ENCODE measurements around the gene CORO2B. TPM values are rescaled to one million over a fixed set of nuclear protein-coding genes. Genes with fewer than 3 reads are reported as not detected.

CORO2B gene
- polyA plus RNA-seq, 1 donor from 2014 or later, result 15.1 TPM

- no peak overlapping the region for H3K4me3 ChIP-seq (ENCODE audit: low read length)
- peaks cover 31% of the 10 kb centered on the region for H3K79me2 ChIP-seq (replicated peaks; ENCODE audit: insufficient read depth, low read length)
- H2AFZ ChIP-seq (ENCODE audit: low read depth, low read length), result no peak overlapping the region
- no peak overlapping the region for H3K9ac ChIP-seq (ENCODE audit: low read length)
- H3F3A ChIP-seq (ENCODE audit: insufficient read depth, low read length, poor library complexity, severe bottlenecking), result no peaks in the 10 kb centered on the region
- no peak overlapping the region for H3K27ac ChIP-seq (ENCODE audit: low read length)
- no peak for TF ChIP-seq SMC3 (conservative IDR thresholded peaks at IDR 0.05; ENCODE audit: poor library complexity)
- TF ChIP-seq RAD21 (conservative IDR thresholded peaks at IDR 0.05), result no peak
- TF ChIP-seq TAF1 (IDR thresholded peaks at IDR 0.05; ENCODE audit: low read depth), result no peak
- TF ChIP-seq POLR2AphosphoS5 (IDR thresholded peaks at IDR 0.05), result no peak
- no peak for TF ChIP-seq CTCF (IDR thresholded peaks at IDR 0.05; ENCODE audit: poor library complexity, severe bottlenecking)
- TF ChIP-seq MXI1 (conservative IDR thresholded peaks at IDR 0.05; ENCODE audit: poor library complexity, severe bottlenecking), result no peak
- no peak for TF ChIP-seq REST (IDR thresholded peaks at IDR 0.05; ENCODE audit: borderline replicate concordance)
- no peak for TF ChIP-seq EZH2 (IDR thresholded peaks at IDR 0.05; ENCODE audit: borderline replicate concordance, insufficient read depth, low read length, poor library complexity, severe bottlenecking)
- no peak for TF ChIP-seq EP300 (conservative IDR thresholded peaks at IDR 0.05; ENCODE audit: poor library complexity, severe bottlenecking)
- H3K9me2 ChIP-seq (ENCODE audit: insufficient read depth, low read length), result no peaks in the 10 kb centered on the region
- no peaks in the 10 kb centered on the region for H3K9me3 ChIP-seq (ENCODE audit: low read length)
- no peaks in the 10 kb centered on the region for H3K27me3 ChIP-seq (ENCODE audit: insufficient read depth, low read depth, low read length)
- H3K4me2 ChIP-seq (ENCODE audit: low read length), result no peak overlapping the region
- no peaks in the 10 kb centered on the region for H3K36me3 ChIP-seq (ENCODE audit: insufficient read depth, low read length)
- no peaks in the 10 kb centered on the region for H4K20me1 ChIP-seq (ENCODE audit: insufficient read depth)
Measured at GRCh38 chr15:68592054-68592453, 13.3 kb downstream of the CORO2B start.

- H3K9ac ChIP-seq (ENCODE audit: low read length), result no peak overlapping the region
- no peak overlapping the region for H3K27ac ChIP-seq (ENCODE audit: low read length)
- TF ChIP-seq REST (IDR thresholded peaks at IDR 0.05; ENCODE audit: borderline replicate concordance) (no peak), CTCF (IDR thresholded peaks at IDR 0.05; ENCODE audit: poor library complexity, severe bottlenecking) (no peak), MXI1 (conservative IDR thresholded peaks at IDR 0.05; ENCODE audit: poor library complexity, severe bottlenecking) (no peak), EP300 (conservative IDR thresholded peaks at IDR 0.05; ENCODE audit: poor library complexity, severe bottlenecking) (no peak), RAD21 (conservative IDR thresholded peaks at IDR 0.05) (no peak), EZH2 (IDR thresholded peaks at IDR 0.05; ENCODE audit: borderline replicate concordance, insufficient read depth, low read length, poor library complexity, severe bottlenecking) (no peak), SMC3 (conservative IDR thresholded peaks at IDR 0.05; ENCODE audit: poor library complexity) (no peak), POLR2AphosphoS5 (IDR thresholded peaks at IDR 0.05) (no peak), TAF1 (IDR thresholded peaks at IDR 0.05; ENCODE audit: low read depth) (no peak)
- H3F3A ChIP-seq (ENCODE audit: insufficient read depth, low read length, poor library complexity, severe bottlenecking), result no peaks in the 10 kb centered on the region
- H3K27me3 ChIP-seq (ENCODE audit: insufficient read depth, low read depth, low read length), result no peaks in the 10 kb centered on the region
- H3K36me3 ChIP-seq (ENCODE audit: insufficient read depth, low read length), result no peaks in the 10 kb centered on the region
- no peaks in the 10 kb centered on the region for H3K9me3 ChIP-seq (ENCODE audit: low read length)
- H3K79me2 ChIP-seq (replicated peaks; ENCODE audit: insufficient read depth, low read length), result peaks cover 32% of the 10 kb centered on the region
- no peaks in the 10 kb centered on the region for H4K20me1 ChIP-seq (ENCODE audit: insufficient read depth)
- H3K4me3 ChIP-seq (ENCODE audit: low read length), result no peak overlapping the region
- H3K4me2 ChIP-seq (ENCODE audit: low read length), result no peak overlapping the region
- H2AFZ ChIP-seq (ENCODE audit: low read depth, low read length), result no peak overlapping the region
- H3K9me2 ChIP-seq (ENCODE audit: insufficient read depth, low read length), result no peaks in the 10 kb centered on the region
Measured at GRCh38 chr15:68592544-68592943, 13.8 kb downstream of the CORO2B start.

Measured in neural cell (in vitro differentiated cells).